H1 (cell line): ENCODE data around the gene ODF4. TPM values are rescaled to one million over a fixed set of nuclear protein-coding genes. Genes with fewer than 3 reads are reported as not detected.

Experiments used
- CTCF ChIA-PET: fragments of 300-600 bp; sonication (Branson Sonifier 250); formaldehyde crosslinking; loops from one replicate; lab custom pipeline; 2021; ENCODE audit not compliant: partially characterized antibody; lab: Charles Lee
- POLR2A ChIA-PET: fragments of 300-600 bp; sonication (Branson Sonifier 250); formaldehyde crosslinking; loops from one replicate; lab custom pipeline; 2021; ENCODE audit warnings: inconsistent platforms; ENCODE audit not compliant: partially characterized antibody; lab: Charles Lee
- DNase-seq, 2 experiments: peaks; one replicate each; pipeline versions ENCODE4 v3.0.0 to v3.0.0-alpha.2; 2010 to 2022; ENCODE audit warnings: low spot score in 2 of 2, low read depth in 1 of 2, mixed read lengths in 1 of 2
- FAIRE-seq: peaks from 2 replicates; lab custom pipeline; 2011; peaks lifted over from hg19 to GRCh38; lab: Jason Lieb, UNC
- H2AFZ ChIP-seq: 2 replicates; pipeline ENCODE4 v1.8.1; 2012; ENCODE audit warnings: low read length, inconsistent platforms
- H2AK5ac ChIP-seq: 2 replicates; pipeline ENCODE4 v1.6.1; 2013; ENCODE audit warnings: low read depth, low read length
- H2BK120ac ChIP-seq: replicated peaks from 2 replicates; pipeline ENCODE3; 2013; ENCODE audit warnings: low read depth, low read length, inconsistent platforms
- H2BK12ac ChIP-seq: 2 replicates; pipeline ENCODE4 v1.6.1; 2013; ENCODE audit warnings: low read depth, low read length
- H2BK15ac ChIP-seq: 2 replicates; pipeline ENCODE4 v1.6.1; 2013; ENCODE audit warnings: low read length
- H2BK20ac ChIP-seq: 2 replicates; pipeline ENCODE4 v1.6.1; 2013; ENCODE audit warnings: low read length
- H2BK5ac ChIP-seq: 2 replicates; pipeline ENCODE4 v1.6.1; 2013; ENCODE audit warnings: low read depth, low read length
- H3K14ac ChIP-seq: 2 replicates; pipeline ENCODE4 v1.6.1; 2013; ENCODE audit warnings: inconsistent platforms; ENCODE audit not compliant: insufficient read length
- H3K18ac ChIP-seq: 2 replicates; pipeline ENCODE4 v1.6.1; 2013; ENCODE audit warnings: low read length; ENCODE audit errors: extremely low read depth
- H3K23ac ChIP-seq: 2 replicates; pipeline ENCODE4 v1.6.1; 2013; ENCODE audit warnings: inconsistent platforms; ENCODE audit not compliant: insufficient read length
- H3K23me2 ChIP-seq: 2 replicates; pipeline ENCODE4 v1.6.1; 2013; ENCODE audit warnings: low read depth, low read length
- H3K27ac ChIP-seq: 2 replicates; pipeline ENCODE4 v1.6.1; 2011; ENCODE audit warnings: low read depth, low read length, inconsistent platforms
- H3K27me3 ChIP-seq, 4 experiments: replicated peaks in 1 of 4; 1 replicate in 1 of 4; 2 replicates in 3 of 4; pipeline versions ENCODE4 v1.6.1 to v1.8.1; 2011 to 2013; ENCODE audit warnings: low read length in 3 of 4, mild to moderate bottlenecking in 3 of 4, inconsistent platforms in 2 of 4, mixed read lengths in 2 of 4, moderate library complexity in 1 of 4; ENCODE audit not compliant: control insufficient read depth in 3 of 4, insufficient read depth in 3 of 4; ENCODE audit errors: extremely low read depth in 1 of 4
- H3K36me3 ChIP-seq, 4 experiments: 2 replicates each; pipeline versions ENCODE4 v1.6.1 to v1.8.1; 2011 to 2013; ENCODE audit warnings: mild to moderate bottlenecking in 4 of 4, low read length in 3 of 4, moderate library complexity in 2 of 4, control low read depth in 1 of 4, inconsistent platforms in 1 of 4; ENCODE audit not compliant: insufficient read depth in 4 of 4, control insufficient read depth in 2 of 4
- H3K4ac ChIP-seq: replicated peaks from 2 replicates; pipeline ENCODE3; 2013; ENCODE audit warnings: low read length, low read depth, mixed read lengths, inconsistent platforms; ENCODE audit not compliant: insufficient read length
- H3K4me1 ChIP-seq, 4 experiments: replicated peaks in 1 of 4; 1 replicate in 1 of 4; 2 replicates in 3 of 4; pipeline versions ENCODE4 v1.6.1 to v1.8.1; 2011 to 2013; ENCODE audit warnings: low read length in 3 of 4, inconsistent platforms in 2 of 4, mixed read lengths in 1 of 4; ENCODE audit not compliant: insufficient read depth in 4 of 4, control insufficient read depth in 3 of 4
- H3K4me2 ChIP-seq, 2 experiments: 2 replicates each; pipeline versions ENCODE4 v1.6.1 to v1.8.1; 2011 to 2013; ENCODE audit warnings: low read depth in 2 of 2, low read length in 2 of 2, control low read depth in 1 of 2, inconsistent platforms in 1 of 2, mild to moderate bottlenecking in 1 of 2; ENCODE audit not compliant: insufficient read depth in 1 of 2
- H3K4me3 ChIP-seq, 4 experiments: fragments of 200-600, 300-600 bp in 1 of 4; sonication (generic), shearing (Covaris generic), sonication (Bioruptor Twin) in 1 of 4; 2 replicates each; pipeline versions ENCODE4 v1.5.1 to v1.8.1; 2011 to 2016; ENCODE audit warnings: low read length in 4 of 4, low read depth in 3 of 4, control low read depth in 2 of 4, inconsistent platforms in 2 of 4, mild to moderate bottlenecking in 2 of 4, mixed read lengths in 1 of 4, moderate library complexity in 1 of 4; ENCODE audit not compliant: insufficient read depth in 2 of 4; ENCODE audit errors: extremely low read depth in 1 of 4
- H3K56ac ChIP-seq: replicated peaks from 2 replicates; pipeline ENCODE3; 2013; ENCODE audit warnings: low read depth, mild to moderate bottlenecking, mixed read lengths, low read length, inconsistent platforms; ENCODE audit not compliant: insufficient read length
- H3K79me1 ChIP-seq: 2 replicates; pipeline ENCODE4 v1.6.1; 2013; ENCODE audit warnings: low read depth, low read length, control low read depth
- H3K79me2 ChIP-seq, 2 experiments: 2 replicates each; pipeline versions ENCODE4 v1.6.1 to v1.8.1; 2012 to 2013; ENCODE audit warnings: low read length in 2 of 2, mild to moderate bottlenecking in 2 of 2, inconsistent platforms in 1 of 2; ENCODE audit not compliant: insufficient read depth in 2 of 2, control insufficient read depth in 1 of 2
- H3K9ac ChIP-seq, 4 experiments: replicated peaks in 1 of 4; 1 replicate in 1 of 4; 2 replicates in 3 of 4; pipeline versions ENCODE4 v1.6.1 to v1.8.1; 2011 to 2013; ENCODE audit warnings: low read depth in 3 of 4, low read length in 3 of 4, control low read depth in 2 of 4, mild to moderate bottlenecking in 2 of 4, moderate library complexity in 2 of 4, inconsistent platforms in 1 of 4; ENCODE audit errors: extremely low read depth in 1 of 4
- H3K9me3 ChIP-seq, 2 experiments: 2 replicates each; pipeline versions ENCODE4 v1.6.1 to v1.8.1; 2012 to 2013; ENCODE audit warnings: mild to moderate bottlenecking in 2 of 2, moderate library complexity in 2 of 2, control low read depth in 1 of 2, inconsistent platforms in 1 of 2, low read depth in 1 of 2, low read length in 1 of 2, mixed read lengths in 1 of 2; ENCODE audit not compliant: insufficient read depth in 2 of 2
- H4K20me1 ChIP-seq, 2 experiments: replicated peaks in 1 of 2; 2 replicates each; pipeline versions ENCODE3 to v1.8.1; 2011 to 2013; ENCODE audit warnings: inconsistent platforms in 2 of 2, low read length in 2 of 2, mild to moderate bottlenecking in 1 of 2; ENCODE audit not compliant: insufficient read depth in 2 of 2, control insufficient read depth in 1 of 2
- H4K5ac ChIP-seq: 2 replicates; pipeline ENCODE4 v1.6.1; 2013; ENCODE audit warnings: low read length, low read depth, mixed read lengths, inconsistent platforms; ENCODE audit not compliant: insufficient read length
- H4K8ac ChIP-seq: 2 replicates; pipeline ENCODE4 v1.8.0; 2013; ENCODE audit warnings: mild to moderate bottlenecking, moderate library complexity, low read length, inconsistent platforms; ENCODE audit not compliant: insufficient read depth; ENCODE audit errors: extremely low read depth
- H4K91ac ChIP-seq: replicated peaks from 2 replicates; pipeline ENCODE3; 2013; ENCODE audit warnings: low read length, mixed read lengths, inconsistent platforms; ENCODE audit not compliant: insufficient read length
- BACH1 ChIP-seq: IDR thresholded peaks from 2 replicates; pipeline ENCODE4 v1.6.1; 2012; ENCODE audit warnings: low read length, improper control_type of control experiment
- EP300 ChIP-seq, 2 experiments: IDR thresholded peaks; 1 replicate in 1 of 2; 2 replicates in 1 of 2; pipeline ENCODE4 v1.6.1; 2011 to 2012; ENCODE audit warnings: low read depth in 2 of 2, low read length in 2 of 2, mild to moderate bottlenecking in 2 of 2, borderline replicate concordance in 1 of 2, inconsistent platforms in 1 of 2, moderate library complexity in 1 of 2
- FOSL1 ChIP-seq: IDR thresholded peaks from 2 replicates; pipeline ENCODE4 v1.6.1; 2011; ENCODE audit warnings: mild to moderate bottlenecking, low read depth, low read length, moderate library complexity; ENCODE audit not compliant: insufficient read depth
- GABPA ChIP-seq: IDR thresholded peaks from 2 replicates; pipeline ENCODE4 v1.6.1; 2011; ENCODE audit warnings: mild to moderate bottlenecking, low read length, moderate library complexity, borderline replicate concordance; ENCODE audit not compliant: insufficient read depth
- JUN ChIP-seq: IDR thresholded peaks from 2 replicates; pipeline ENCODE4 v1.6.1; 2011; ENCODE audit warnings: low read depth, mild to moderate bottlenecking, improper control_type of control experiment, low read length
- NRF1 ChIP-seq: IDR thresholded peaks from 2 replicates; pipeline ENCODE4 v1.6.1; 2011; ENCODE audit warnings: mild to moderate bottlenecking, low read depth, low read length, improper control_type of control experiment
- POLR2A ChIP-seq, 2 experiments: IDR thresholded peaks; 1 replicate in 1 of 2; 2 replicates in 1 of 2; pipeline ENCODE4 v1.6.1; 2011; ENCODE audit warnings: low read depth in 2 of 2, low read length in 2 of 2, mild to moderate bottlenecking in 2 of 2; ENCODE audit errors: control extremely low read depth in 1 of 2
- RFX5 ChIP-seq: IDR thresholded peaks from 2 replicates; pipeline ENCODE4 v1.6.1; 2011; ENCODE audit warnings: low read depth, low read length, improper control_type of control experiment, borderline replicate concordance
- RXRA ChIP-seq: IDR thresholded peaks from 2 replicates; pipeline ENCODE4 v1.6.1; 2011; ENCODE audit warnings: low read depth, mild to moderate bottlenecking, low read length, moderate library complexity; ENCODE audit not compliant: insufficient read depth
- SP2 ChIP-seq: IDR thresholded peaks from 2 replicates; pipeline ENCODE4 v1.6.1; 2012; ENCODE audit warnings: mild to moderate bottlenecking, low read length, inconsistent platforms
- SRF ChIP-seq: IDR thresholded peaks from 2 replicates; pipeline ENCODE4 v1.6.1; 2011; ENCODE audit warnings: mild to moderate bottlenecking, low read depth, low read length, moderate library complexity
- WGBS, 2 experiments: shearing (Covaris generic) in 1 of 2; methylation state at CpG; one replicate each; pipeline versions ENCODE4 v1.1.6 to v1.1.7; 2013 to 2015; ENCODE audit warnings: low lambda C conversion rate in 2 of 2, mixed read lengths in 2 of 2, inconsistent platforms in 1 of 2, low coverage in 1 of 2, missing lambda C conversion rate in 1 of 2; ENCODE audit not compliant: insufficient replicate concordance in 2 of 2, insufficient coverage in 1 of 2, insufficient read length in 1 of 2; ENCODE audit errors: extremely low coverage in 1 of 2, missing lambda C conversion rate in 1 of 2; 5-methylcytosine and 5-hydroxymethylcytosine counted together
- polyA plus RNA-seq, 7 experiments: library from polyadenylated mRNA; depleted of rRNA in 3 of 7; stranded (reverse) in 5 of 7; unstranded in 2 of 7; fragments of >200 nt in 5 of 7; fragments of 200-250 nt in 2 of 7; gene quantifications; 1 replicate in 5 of 7; 2 replicates in 1 of 7; 4 replicates in 1 of 7; pipeline versions ENCODE4 v1.2.1 to v1.2.3, GENCODE V29; 2011 to 2013; ENCODE audit warnings: missing spikeins in 2 of 7, mixed read lengths in 2 of 7
- total RNA-seq: library from RNA; stranded (reverse); fragmentation: NEBNext Ultra II Directional; extraction: Animal tissue kit (Norgen Biotek cat#: 25700); gene quantifications from 2 replicates; pipeline ENCODE4 v1.2.1, GENCODE V29; 2021

Gene ODF4
- total and polyA plus RNA-seq, 2 of the 8 experiments (the other 6 are each of a cell fraction or from before 2014, with no cell fraction given), result not detected

GRCh38 chr17:8357910-8358309 lies 18.3 kb downstream of the ODF4 start:
- FAIRE-seq, result no peak
- Histone ChIP-seq H3K14ac (no peak overlapping the region), H3K18ac (no peak overlapping the region), H3K27ac (no peak overlapping the region), H2BK20ac (no peak overlapping the region), H3K23ac (no peak overlapping the region), H3K79me2 (no peaks in the 10 kb centered on the region), H3K79me1 (no peaks in the 10 kb centered on the region), H3K4me3 (no peak overlapping the region), H3K56ac (no peak overlapping the region), H3K9me3 (no peaks in the 10 kb centered on the region), H3K4me1 (peaks cover 0 to 5% (median 3%) of the 10 kb centered on the region in 4 experiments; a peak in 2 of 7 replicates), H3K23me2 (no peaks in the 10 kb centered on the region; the same call in 1 of the 2 replicates), H3K36me3 (no peaks in the 10 kb centered on the region), H4K20me1 (no peaks in the 10 kb centered on the region), H2AK5ac (no peak overlapping the region), H3K27me3 (no peaks in the 10 kb centered on the region), H3K4me2 (no peak overlapping the region), H4K91ac (no peak overlapping the region), H2BK5ac (no peak overlapping the region), H2BK120ac (no peak overlapping the region), H2BK15ac (no peak overlapping the region), H2AFZ (no peak overlapping the region), H4K8ac (no peak overlapping the region), H4K5ac (no peak overlapping the region), H3K4ac (no peak overlapping the region), H3K9ac (no peak overlapping the region), H2BK12ac (no peak overlapping the region)
- WGBS, 2 experiments, result 88% methylated on average over 3 of the region's 3 CpGs; no CpG with 5 or more reads in 1 of the 2 experiments
- no peak for DNase-seq
- CTCF ChIA-PET, result no interaction called here
- TF ChIP-seq EP300 (IDR thresholded peaks at IDR 0.05; ENCODE audit: borderline replicate concordance in 1 of 2, low read depth in 2 of 2, low read length in 2 of 2) (no peak), BACH1 (no peak), GABPA (no peak), RFX5 (no peak), JUN (no peak), SRF (no peak), FOSL1 (no peak), NRF1 (no peak), SP2 (no peak), POLR2A (IDR thresholded peaks at IDR 0.05; ENCODE audit: control extremely low read depth in 1 of 2, low read depth in 2 of 2, low read length in 2 of 2) (no peak), RXRA (no peak)
- POLR2A ChIA-PET, result interaction anchor here (0.9 to 2.7 kb wide), 4 partner anchors 11 to 25 kb away, joined by 3 to 20 read pairs (median 4); partner anchors contain the start of genes KRABD2 and RPL26
